HEK293 (cell line): ENCODE data around the gene CYP27A1.

Experiments used
- CTCF ChIA-PET: fragments of 350-600 bp; formaldehyde crosslinking; extraction: SDS; loops from one replicate; lab custom pipeline; 2021; ENCODE audit warnings: antibody characterized with exemption; lab: Yijun Ruan, JAX
- POLR2A ChIA-PET: fragments of 300-600 bp; formaldehyde crosslinking; extraction: SDS; loops from one replicate; lab custom pipeline; 2020; ENCODE audit warnings: antibody characterized with exemption, inconsistent platforms; lab: Yijun Ruan, JAX
- H3K27ac ChIP-seq: fragments of 200-500 bp; sonication (Bioruptor generic); 2 replicates; pipeline ENCODE4 v1.5.1; 2014; ENCODE audit warnings: low read depth, low read length, control low read depth, inconsistent platforms; ENCODE audit errors: extremely low read depth
- H3K36me3 ChIP-seq, 2 experiments: fragments of 200-500 bp in 1 of 2; sonication (Bioruptor generic) in 1 of 2; 1 replicate in 1 of 2; 2 replicates in 1 of 2; pipeline ENCODE4 v1.5.1; 2014 to 2017; ENCODE audit warnings: inconsistent platforms in 2 of 2, low read length in 2 of 2; ENCODE audit not compliant: control insufficient read depth in 2 of 2, insufficient read depth in 1 of 2
- H3K4me1 ChIP-seq: fragments of 200-500 bp; sonication (Bioruptor generic); 2 replicates; pipeline ENCODE4 v1.5.1; 2014; ENCODE audit warnings: mild to moderate bottlenecking, low read length, inconsistent platforms; ENCODE audit not compliant: control insufficient read depth, insufficient read depth
- H3K4me3 ChIP-seq: 2 replicates; pipeline ENCODE4 v1.5.1; 2011; ENCODE audit warnings: low read depth, mild to moderate bottlenecking, control low read depth, low read length, moderate library complexity
- H3K9me3 ChIP-seq: fragments of 200-500 bp; sonication (Bioruptor generic); 2 replicates; pipeline ENCODE4 v1.5.1; 2014; ENCODE audit warnings: low read depth, low read length, inconsistent platforms; ENCODE audit not compliant: control insufficient read depth, insufficient read depth
- ATF2 ChIP-seq: fragments of 450-650 bp; formaldehyde crosslinking; IDR thresholded peaks from 2 replicates; pipeline ENCODE4 v1.5.1; 2016; ENCODE audit warnings: missing biosample characterization, missing genetic modification characterization, low read depth
- BCL11A ChIP-seq: fragments of 450-650 bp; formaldehyde crosslinking; IDR thresholded peaks from 2 replicates; pipeline ENCODE4 v1.5.1; 2016; ENCODE audit warnings: low read depth, missing biosample characterization, missing genetic modification characterization
- GFI1B ChIP-seq: fragments of 450-650 bp; formaldehyde crosslinking; IDR thresholded peaks from 2 replicates; pipeline ENCODE4 v1.5.1; 2016; ENCODE audit warnings: missing biosample characterization, missing genetic modification characterization
- HIC1 ChIP-seq: fragments of 450-650 bp; formaldehyde crosslinking; IDR thresholded peaks from 2 replicates; pipeline ENCODE4 v1.5.1; 2016; ENCODE audit warnings: missing biosample characterization, missing genetic modification characterization
- KLF7 ChIP-seq: fragments of 450-650 bp; formaldehyde crosslinking; IDR thresholded peaks from 2 replicates; pipeline ENCODE4 v1.5.1; 2016; ENCODE audit warnings: missing biosample characterization, missing genetic modification characterization, borderline replicate concordance
- MZF1 ChIP-seq: fragments of 450-650 bp; formaldehyde crosslinking; IDR thresholded peaks from 2 replicates; pipeline ENCODE4 v1.5.1; 2017; ENCODE audit warnings: missing biosample characterization, missing genetic modification characterization, borderline replicate concordance
- ZBTB26 ChIP-seq: fragments of 450-650 bp; formaldehyde crosslinking; optimal IDR thresholded peaks from 2 replicates; pipeline ENCODE3; 2016; ENCODE audit warnings: missing biosample characterization, mild to moderate bottlenecking, missing genetic modification characterization
- ZBTB44 ChIP-seq: fragments of 450-650 bp; IDR thresholded peaks from 2 replicates; pipeline ENCODE4 v1.5.1; 2018; ENCODE audit warnings: missing biosample characterization, mild to moderate bottlenecking, missing genetic modification characterization
- ZNF169 ChIP-seq: fragments of 450-650 bp; formaldehyde crosslinking; IDR thresholded peaks from 2 replicates; pipeline ENCODE4 v1.5.1; 2016; ENCODE audit warnings: missing biosample characterization, missing genetic modification characterization
- ZNF324 ChIP-seq: fragments of 450-650 bp; formaldehyde crosslinking; IDR thresholded peaks from 2 replicates; pipeline ENCODE4 v1.5.1; 2016; ENCODE audit warnings: missing biosample characterization, missing genetic modification characterization
- ZNF366 ChIP-seq: fragments of 450-650 bp; formaldehyde crosslinking; conservative IDR thresholded peaks from 2 replicates; pipeline ENCODE4 v1.5.1; 2016; ENCODE audit warnings: missing biosample characterization, missing genetic modification characterization
- ZNF488 ChIP-seq: fragments of 450-650 bp; formaldehyde crosslinking; IDR thresholded peaks from 2 replicates; pipeline ENCODE4 v1.5.1; 2016; ENCODE audit warnings: missing biosample characterization, missing genetic modification characterization
- ZNF501 ChIP-seq: fragments of 450-650 bp; formaldehyde crosslinking; IDR thresholded peaks from 2 replicates; pipeline ENCODE4 v1.5.1; 2016; ENCODE audit warnings: missing biosample characterization, missing genetic modification characterization
- ZNF629 ChIP-seq: fragments of 450-650 bp; formaldehyde crosslinking; IDR thresholded peaks from 2 replicates; pipeline ENCODE4 v1.5.1; 2017; ENCODE audit warnings: missing biosample characterization, missing genetic modification characterization
- ZNF654 ChIP-seq: fragments of 450-650 bp; formaldehyde crosslinking; IDR thresholded peaks from 2 replicates; pipeline ENCODE4 v1.5.1; 2016; ENCODE audit warnings: low read depth, missing biosample characterization, missing genetic modification characterization
- ZNF660 ChIP-seq: fragments of 450-650 bp; IDR thresholded peaks from 2 replicates; pipeline ENCODE4 v1.5.1; 2018; ENCODE audit warnings: missing biosample characterization, mild to moderate bottlenecking, missing genetic modification characterization
- ZNF664 ChIP-seq: fragments of 450-650 bp; formaldehyde crosslinking; IDR thresholded peaks from 2 replicates; pipeline ENCODE4 v1.5.1; 2016; ENCODE audit warnings: missing biosample characterization, missing genetic modification characterization
- ZNF692 ChIP-seq: fragments of 450-650 bp; formaldehyde crosslinking; IDR thresholded peaks from 2 replicates; pipeline ENCODE4 v1.5.1; 2016; ENCODE audit warnings: missing biosample characterization, missing genetic modification characterization
- ZNF707 ChIP-seq: fragments of 450-650 bp; formaldehyde crosslinking; IDR thresholded peaks from 2 replicates; pipeline ENCODE4 v1.5.1; 2016; ENCODE audit warnings: missing biosample characterization, missing genetic modification characterization
- ZNF747 ChIP-seq: fragments of 450-650 bp; formaldehyde crosslinking; IDR thresholded peaks from 2 replicates; pipeline ENCODE4 v1.5.1; 2016; ENCODE audit warnings: missing biosample characterization, missing genetic modification characterization
- ZNF776 ChIP-seq: fragments of 450-650 bp; formaldehyde crosslinking; IDR thresholded peaks from 2 replicates; pipeline ENCODE4 v1.5.0; 2017; ENCODE audit warnings: missing biosample characterization, missing genetic modification characterization, borderline replicate concordance
- ZNF791 ChIP-seq: fragments of 450-650 bp; formaldehyde crosslinking; IDR thresholded peaks from 2 replicates; pipeline ENCODE4 v1.5.1; 2016; ENCODE audit warnings: missing biosample characterization, missing genetic modification characterization
- ZSCAN18 ChIP-seq: fragments of 450-650 bp; formaldehyde crosslinking; IDR thresholded peaks from 2 replicates; pipeline ENCODE4 v1.5.1; 2016; ENCODE audit warnings: missing biosample characterization, missing genetic modification characterization
- ZSCAN30 ChIP-seq: fragments of 450-650 bp; IDR thresholded peaks from 2 replicates; pipeline ENCODE4 v1.5.1; 2018; ENCODE audit warnings: missing biosample characterization, mild to moderate bottlenecking, missing genetic modification characterization, moderate library complexity

The CYP27A1 gene

GRCh38 chr2:218786133-218786532, 4.2 kb downstream of the CYP27A1 start:
- Histone ChIP-seq H3K9me3 (no peaks in the 10 kb centered on the region), H3K4me1 (no peaks in the 10 kb centered on the region), H3K4me3 (no peak overlapping the region), H3K27ac (no peak overlapping the region), H3K36me3 (no peaks in the 10 kb centered on the region)
- POLR2A ChIA-PET = no interaction called here
- CTCF ChIA-PET = no interaction called here
- TF ChIP-seq HIC1 (tag by site-specific recombination) = no peak
- TF ChIP-seq ZNF488 (tag by site-specific recombination) = no peak
- no peak for TF ChIP-seq ZNF324 (tag by site-specific recombination)
- TF ChIP-seq ZSCAN30 = no peak
- TF ChIP-seq ATF2 (tag by site-specific recombination) = no peak
- no peak for TF ChIP-seq ZNF501 (tag by site-specific recombination)
- no peak for TF ChIP-seq ZNF629
- TF ChIP-seq, all 188 proteins: peak for 0

- Histone ChIP-seq H3K4me3 (no peak overlapping the region), H3K27ac (no peak overlapping the region), H3K36me3 (no peaks in the 10 kb centered on the region), H3K9me3 (no peaks in the 10 kb centered on the region), H3K4me1 (no peaks in the 10 kb centered on the region)
- ChIA-PET CTCF (interaction anchor here (1.0 to 1.1 kb wide), 2 partner anchors 59 to 130 kb away, joined by 3 read pairs; no protein-coding TSS in a partner anchor), POLR2A (no interaction called here)
- TF ChIP-seq ZNF366 (tag by site-specific recombination) (no peak), ZNF660 (tag by site-specific recombination) (no peak), ZNF776 (tag by site-specific recombination) (no peak), BCL11A (tag by site-specific recombination) (no peak), GFI1B (tag by site-specific recombination) (no peak), ZBTB26 (tag by site-specific recombination) (no peak), KLF7 (tag by site-specific recombination) (no peak), ZNF654 (tag by site-specific recombination) (no peak), ZNF707 (no peak), MZF1 (tag by site-specific recombination) (no peak), ZNF169 (no peak), ZBTB44 (tag by site-specific recombination) (no peak), ZSCAN18 (tag by site-specific recombination) (no peak), ZNF747 (tag by site-specific recombination) (no peak), ZNF501 (tag by site-specific recombination) (no peak), ZNF692 (tag by site-specific recombination) (no peak), ZNF791 (tag by site-specific recombination) (no peak), ZNF664 (tag by site-specific recombination) (no peak)
Measured at GRCh38 chr2:218788529-218789255, 6.7 kb downstream of the CYP27A1 start.
